ENCODE results near the gene HLA-G. TPM values are rescaled to one million over a fixed set of nuclear protein-coding genes. Genes with fewer than 3 reads are reported as not detected.

Gene HLA-G
- total and polyA plus RNA-seq, 2 of the 4 experiments (the other 2 are of a cell fraction), result not detected

- H3K27me3 ChIP-seq (ENCODE audit: control insufficient read depth, insufficient read depth, low read length), result peaks cover 39% of the 10 kb centered on the region
- WGBS, 2 experiments (ENCODE audit: extremely low coverage in 2 of 2, insufficient read length in 1 of 2), result no CpG with 5 or more reads among the region's 3 CpGs
- no peak overlapping the region for H3K23ac ChIP-seq (ENCODE audit: low read depth, low read length)
- no peak overlapping the region for H3K4me3 ChIP-seq (ENCODE audit: insufficient read depth, low read depth, low read length)
- ChIA-PET POLR2A (ENCODE audit: unreplicated experiment) (no interaction called here), CTCF (interaction anchor here (0.5 kb wide), 1 partner anchor 164 kb away, joined by 3 read pairs; no protein-coding TSS in a partner anchor)
- no peaks in the 10 kb centered on the region for H3K4me1 ChIP-seq (ENCODE audit: control insufficient read depth, insufficient read depth, low read length)
- no peak overlapping the region for H2BK5ac ChIP-seq (ENCODE audit: low read depth, low read length, poor library complexity, severe bottlenecking)
- H4K5ac ChIP-seq (ENCODE audit: low read depth, low read length), result no peak overlapping the region
- H3K9ac ChIP-seq (ENCODE audit: low read depth, low read length), result no peak overlapping the region
- 0 out of 2 replicates have a peak, but pooled peaks cover 2% of the 10 kb centered on the region for H3K9me3 ChIP-seq (ENCODE audit: control insufficient read depth, insufficient read depth, low read length)
- H4K8ac ChIP-seq (ENCODE audit: low read depth in 2 of 2, low read length in 2 of 2), result no peak overlapping the region
- DNase-seq (no peak), ATAC-seq (ENCODE audit: low read depth) (no peak)
- H3K4ac ChIP-seq (ENCODE audit: low read depth, low read length), result no peak overlapping the region
- H3K27ac ChIP-seq (ENCODE audit: insufficient read depth, low read length), result no peak overlapping the region
- no peak overlapping the region for H2BK20ac ChIP-seq (ENCODE audit: low read depth, low read length)
- H3K4me2 ChIP-seq (ENCODE audit: low read depth, low read length), result no peak overlapping the region
- intact Hi-C loops (cut with micrococcal nuclease) (no loop called here), in situ Hi-C loops (cut with MboI; ENCODE audit: low sequenced_read_pairs) (loop anchor here (10.0 kb wide), 1 partner anchor 95 kb away; no protein-coding TSS in a partner anchor), dilution Hi-C loops (cut with HindIII; ENCODE audit: low sequenced_read_pairs, unreplicated experiment) (no loop called here)
- H3K9me1 ChIP-seq (ENCODE audit: insufficient read depth, low read length), result no peaks in the 10 kb centered on the region
- BruUV-seq (replicated peaks), result no TSS peak
- no peak overlapping the region for H2AK5ac ChIP-seq (ENCODE audit: low read depth, low read length)
- no peak overlapping the region for H3K56ac ChIP-seq (ENCODE audit: extremely low read depth, insufficient read depth, low read length)
- H3K36me3 ChIP-seq (ENCODE audit: control insufficient read depth, insufficient read depth, low read length), result no peaks in the 10 kb centered on the region
- no peak overlapping the region for H3K14ac ChIP-seq (replicated peaks; ENCODE audit: low read depth, low read length)
- H2BK15ac ChIP-seq (ENCODE audit: low read depth, low read length), result no peak overlapping the region
- no peak overlapping the region for H2AK9ac ChIP-seq (replicated peaks; ENCODE audit: low read depth, low read length, poor library complexity)
- no peaks in the 10 kb centered on the region for H4K20me1 ChIP-seq (ENCODE audit: insufficient read depth, low read length)
- TF ChIP-seq CHD1 (IDR thresholded peaks at IDR 0.05; ENCODE audit: low read depth, low read length) (no peak), USF2 (IDR thresholded peaks at IDR 0.05; ENCODE audit: low read depth, low read length) (no peak), RCOR1 (IDR thresholded peaks at IDR 0.05; ENCODE audit: insufficient replicate concordance, low read length) (no peak), MAZ (IDR thresholded peaks at IDR 0.05; ENCODE audit: borderline replicate concordance, low read depth, low read length) (no peak), POLR2A (IDR thresholded peaks at IDR 0.05; ENCODE audit: low read depth, low read length) (no peak), RFX5 (IDR thresholded peaks at IDR 0.05; ENCODE audit: low read depth, low read length) (no peak), FOS (IDR thresholded peaks at IDR 0.05; ENCODE audit: low read depth, low read length) (no peak), BHLHE40 (IDR thresholded peaks at IDR 0.05; ENCODE audit: low read depth, low read length) (no peak), MAFK (IDR thresholded peaks at IDR 0.05; ENCODE audit: low read depth, low read length) (no peak), CEBPB (IDR thresholded peaks at IDR 0.05; ENCODE audit: low read depth, low read length) (no peak), SMC3 (IDR thresholded peaks at IDR 0.05; ENCODE audit: low read depth, low read length) (no peak), RAD21 (IDR thresholded peaks at IDR 0.05; ENCODE audit: low read length) (no peak)
- TF ChIP-seq, protein P1, sequence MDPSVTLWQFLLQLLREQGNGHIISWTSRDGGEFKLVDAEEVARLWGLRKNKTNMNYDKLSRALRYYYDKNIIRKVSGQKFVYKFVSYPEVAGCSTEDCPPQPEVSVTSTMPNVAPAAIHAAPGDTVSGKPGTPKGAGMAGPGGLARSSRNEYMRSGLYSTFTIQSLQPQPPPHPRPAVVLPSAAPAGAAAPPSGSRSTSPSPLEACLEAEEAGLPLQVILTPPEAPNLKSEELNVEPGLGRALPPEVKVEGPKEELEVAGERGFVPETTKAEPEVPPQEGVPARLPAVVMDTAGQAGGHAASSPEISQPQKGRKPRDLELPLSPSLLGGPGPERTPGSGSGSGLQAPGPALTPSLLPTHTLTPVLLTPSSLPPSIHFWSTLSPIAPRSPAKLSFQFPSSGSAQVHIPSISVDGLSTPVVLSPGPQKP (IDR thresholded peaks at IDR 0.05; ENCODE audit: borderline replicate concordance, low read depth, low read length), result no peak
- TF ChIP-seq, protein P2, sequence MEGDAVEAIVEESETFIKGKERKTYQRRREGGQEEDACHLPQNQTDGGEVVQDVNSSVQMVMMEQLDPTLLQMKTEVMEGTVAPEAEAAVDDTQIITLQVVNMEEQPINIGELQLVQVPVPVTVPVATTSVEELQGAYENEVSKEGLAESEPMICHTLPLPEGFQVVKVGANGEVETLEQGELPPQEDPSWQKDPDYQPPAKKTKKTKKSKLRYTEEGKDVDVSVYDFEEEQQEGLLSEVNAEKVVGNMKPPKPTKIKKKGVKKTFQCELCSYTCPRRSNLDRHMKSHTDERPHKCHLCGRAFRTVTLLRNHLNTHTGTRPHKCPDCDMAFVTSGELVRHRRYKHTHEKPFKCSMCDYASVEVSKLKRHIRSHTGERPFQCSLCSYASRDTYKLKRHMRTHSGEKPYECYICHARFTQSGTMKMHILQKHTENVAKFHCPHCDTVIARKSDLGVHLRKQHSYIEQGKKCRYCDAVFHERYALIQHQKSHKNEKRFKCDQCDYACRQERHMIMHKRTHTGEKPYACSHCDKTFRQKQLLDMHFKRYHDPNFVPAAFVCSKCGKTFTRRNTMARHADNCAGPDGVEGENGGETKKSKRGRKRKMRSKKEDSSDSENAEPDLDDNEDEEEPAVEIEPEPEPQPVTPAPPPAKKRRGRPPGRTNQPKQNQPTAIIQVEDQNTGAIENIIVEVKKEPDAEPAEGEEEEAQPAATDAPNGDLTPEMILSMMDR (conservative IDR thresholded peaks at IDR 0.05; ENCODE audit: low read depth, low read length), result no peak
- H3K79me1 ChIP-seq (ENCODE audit: low read depth in 1 of 2, low read length in 2 of 2), result no peaks in the 10 kb centered on the region
- no peak overlapping the region for H2AFZ ChIP-seq (replicated peaks; ENCODE audit: low read length, poor library complexity)
- H4K91ac ChIP-seq (ENCODE audit: insufficient read depth, low read depth, low read length), result no peak overlapping the region
- no peak overlapping the region for H2BK120ac ChIP-seq (ENCODE audit: low read depth, low read length)
- H3K18ac ChIP-seq (ENCODE audit: low read depth, low read length), result no peak overlapping the region
Observed at GRCh38 chr6:29829766-29830165, 2.1 kb downstream of the HLA-G start.

Data from IMR-90 (cell line).